IPS DF 4.7 (cell line): ENCODE measurements around the gene SSBP2.

ENCODE experiments used
- DNase-seq: peaks from one replicate; pipeline ENCODE4 v3.0.0-alpha.2; 2013; ENCODE audit warnings: low spot score; ENCODE audit errors: extremely low read depth

SSBP2 gene

DNA sequence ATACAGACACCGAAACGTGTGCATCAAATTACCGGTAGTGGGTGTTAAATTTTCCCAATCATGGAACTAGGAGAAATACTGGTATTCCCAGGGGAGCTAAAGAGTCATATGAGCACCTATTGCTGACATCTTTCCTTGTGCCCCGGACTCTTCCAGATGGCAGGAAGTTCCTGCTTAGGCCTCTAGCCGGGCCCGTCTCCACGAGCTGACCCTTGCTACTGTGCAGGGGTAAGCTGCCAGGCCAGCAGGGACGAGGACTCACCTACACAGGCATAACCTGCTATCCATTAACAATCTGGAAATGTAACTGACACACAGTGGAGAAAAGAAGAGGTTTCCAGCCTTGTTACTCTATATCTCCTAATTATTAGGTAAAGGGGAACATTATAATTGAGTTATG is 16.2 kb upstream of the SSBP2 start:
- no peak for DNase-seq

DNA sequence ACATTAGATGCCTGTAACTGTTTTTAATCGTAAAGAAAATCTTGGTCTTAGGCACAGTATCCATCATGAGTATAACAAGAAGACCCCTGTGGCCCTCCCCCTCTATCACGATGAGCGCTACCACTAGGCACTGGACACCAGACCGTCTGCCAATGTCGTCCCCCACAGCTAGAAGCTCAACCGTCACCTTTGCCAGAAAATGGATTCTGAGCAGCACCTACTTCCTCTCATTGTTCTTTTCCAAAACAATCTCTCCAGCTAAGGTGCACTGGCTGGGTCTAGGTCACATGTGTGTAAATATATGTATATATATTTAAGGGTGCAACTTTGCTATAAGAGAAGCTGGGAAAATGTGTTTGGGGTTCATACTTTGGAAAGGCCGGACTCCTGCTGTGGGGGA is 15.7 kb upstream of the SSBP2 start:
- DNase-seq = no peak

DNA sequence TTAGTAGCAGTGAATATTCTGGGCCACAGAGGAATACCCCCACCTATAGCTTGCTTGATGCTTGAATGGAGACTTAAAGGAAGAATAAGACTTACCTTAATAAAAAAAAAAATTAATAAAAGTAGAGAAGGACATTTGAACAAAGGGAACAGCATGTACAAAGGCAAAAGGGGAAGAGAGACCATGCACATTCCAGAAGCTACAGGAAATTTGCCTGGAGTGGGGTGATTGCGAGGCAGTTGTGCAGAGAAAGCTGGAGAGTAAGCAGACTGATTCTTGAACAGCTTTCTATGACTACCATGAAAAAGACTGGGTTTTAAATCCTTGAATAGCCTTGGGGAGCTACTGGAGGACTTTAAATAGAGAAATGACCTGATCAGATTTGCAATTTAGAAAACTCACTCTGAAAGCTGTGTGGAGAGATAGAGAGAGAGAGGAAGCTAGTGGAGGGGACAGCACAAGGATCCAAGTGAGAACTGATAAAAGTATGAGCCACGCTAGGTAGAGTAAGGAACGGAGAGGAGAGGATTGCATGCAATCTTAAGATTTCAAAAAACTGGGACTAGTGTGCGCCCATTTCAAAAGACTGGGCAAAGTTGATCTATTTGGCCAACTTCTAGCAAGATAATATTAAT is 12.5 kb upstream of the SSBP2 start:
- no peak for DNase-seq

GRCh38 chr5:81762853-81763252 is 12.0 kb upstream of the SSBP2 start:
- DNase-seq = no peak

GRCh38 chr5:81762401-81762800 is 11.5 kb upstream of the SSBP2 start:
- no peak for DNase-seq

DNA sequence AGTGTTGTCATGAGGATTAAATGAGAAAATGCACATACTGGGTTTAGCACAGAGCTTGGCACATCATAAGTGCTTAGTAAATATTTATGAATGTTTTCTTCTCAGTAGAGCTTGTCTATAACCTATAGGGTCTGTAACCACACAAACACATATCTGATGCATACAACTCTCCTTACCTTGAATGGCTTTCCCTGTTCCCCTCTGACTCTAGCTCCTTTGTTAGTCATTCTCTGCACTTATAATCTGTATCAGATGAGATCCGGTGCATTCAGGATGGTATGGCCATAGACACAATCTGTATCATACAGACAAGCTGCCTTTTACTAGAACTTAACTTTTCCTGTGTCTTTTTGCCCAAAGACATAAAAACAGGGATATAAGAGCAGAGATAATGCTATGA is 11.1 kb upstream of the SSBP2 start:
- no peak for DNase-seq

DNA sequence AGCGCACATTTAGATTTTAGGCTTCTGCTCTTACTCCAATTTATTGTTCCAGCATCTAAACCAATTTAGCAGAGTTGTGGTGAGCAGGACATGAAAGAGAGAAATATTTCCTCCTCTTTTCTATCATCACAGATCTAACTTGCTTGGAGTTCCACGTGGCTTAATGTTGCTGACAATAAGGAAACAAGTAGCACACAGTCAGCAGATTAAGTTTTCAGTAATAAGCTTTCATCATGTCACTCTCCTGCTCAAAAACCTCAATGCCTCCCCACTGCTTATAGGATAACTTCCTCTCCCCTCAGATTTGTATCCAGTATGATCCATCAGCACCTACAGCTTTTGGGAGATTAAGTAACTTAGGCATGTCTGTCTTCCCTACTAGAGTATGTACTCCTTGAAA is 10.4 kb upstream of the SSBP2 start:
- no peak for DNase-seq

GRCh38 chr5:81760521-81760920 is 9.6 kb upstream of the SSBP2 start:
- no peak for DNase-seq

GRCh38 chr5:81759632-81760005 is 8.7 kb upstream of the SSBP2 start:
- DNase-seq = no peak

GRCh38 chr5:81757404-81757803 is 6.5 kb upstream of the SSBP2 start:
- no peak for DNase-seq

- no peak for DNase-seq
Observed at GRCh38 chr5:81756016-81756415, 5.1 kb upstream of the SSBP2 start.

GRCh38 chr5:81755320-81755719 is 4.4 kb upstream of the SSBP2 start:
- DNase-seq = peak; percentile 66

- DNase-seq = no peak
Observed at GRCh38 chr5:81754621-81755020, 3.7 kb upstream of the SSBP2 start.

- DNase-seq = no peak
Observed at GRCh38 chr5:81753429-81753828, 2.5 kb upstream of the SSBP2 start.

DNA sequence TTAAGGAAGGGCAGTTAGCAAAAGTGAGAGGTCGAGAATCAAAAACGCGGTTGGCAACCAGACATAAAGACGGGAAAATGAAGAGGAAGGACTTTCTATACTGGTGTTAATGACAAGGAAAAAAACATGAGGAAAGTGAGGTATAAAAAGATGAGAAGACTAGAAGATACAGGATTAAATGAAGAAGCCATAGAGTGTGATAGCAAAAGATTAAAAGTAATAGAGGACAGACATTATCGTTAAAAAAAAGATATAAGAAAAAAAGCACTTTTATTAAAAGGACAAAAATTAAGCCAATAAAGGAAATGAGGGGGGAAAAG is 1.7 kb upstream of the SSBP2 start:
- no peak for DNase-seq

DNA sequence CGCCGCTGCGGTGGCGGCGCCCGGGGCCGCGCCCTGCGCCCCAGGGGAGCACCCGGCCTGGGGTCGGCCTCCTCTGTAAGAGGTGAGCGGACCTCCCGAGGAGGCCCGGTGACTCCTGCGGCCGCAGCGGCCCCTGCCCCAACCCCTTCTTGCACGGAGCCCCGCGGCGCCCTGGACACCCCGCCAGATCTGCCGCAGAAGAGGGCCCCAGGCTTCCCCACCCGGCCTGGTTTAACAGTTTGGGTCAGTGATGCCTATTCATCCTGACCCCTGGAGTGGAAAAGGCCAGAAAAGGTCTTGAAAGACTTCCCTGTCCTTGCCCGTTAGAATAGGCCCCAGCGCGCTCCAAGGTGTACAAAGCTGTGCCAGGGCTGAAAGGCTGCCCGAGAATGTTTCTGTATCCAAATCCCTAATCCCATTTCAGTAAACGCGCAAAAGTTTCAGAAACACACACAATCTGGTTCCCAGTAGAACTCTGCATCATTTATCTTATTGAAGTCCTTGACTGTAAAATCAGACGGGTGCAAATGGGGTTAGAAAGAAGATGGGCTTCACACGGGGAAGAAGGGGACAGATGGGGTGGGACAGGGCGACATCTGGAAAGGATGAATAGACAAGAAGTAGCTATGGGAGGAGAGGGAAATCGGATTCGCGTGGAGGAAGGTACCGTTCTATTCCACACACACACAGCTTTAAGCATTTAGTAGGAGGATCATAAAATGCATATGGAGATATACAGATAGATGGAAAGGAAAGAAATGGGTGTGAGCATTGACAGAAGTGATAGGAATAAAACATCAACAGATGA is 1.1 kb upstream of the SSBP2 start:
- no peak for DNase-seq

GRCh38 chr5:81750308-81751008 is 439 bp downstream of the SSBP2 start:
- DNase-seq = no peak

DNA sequence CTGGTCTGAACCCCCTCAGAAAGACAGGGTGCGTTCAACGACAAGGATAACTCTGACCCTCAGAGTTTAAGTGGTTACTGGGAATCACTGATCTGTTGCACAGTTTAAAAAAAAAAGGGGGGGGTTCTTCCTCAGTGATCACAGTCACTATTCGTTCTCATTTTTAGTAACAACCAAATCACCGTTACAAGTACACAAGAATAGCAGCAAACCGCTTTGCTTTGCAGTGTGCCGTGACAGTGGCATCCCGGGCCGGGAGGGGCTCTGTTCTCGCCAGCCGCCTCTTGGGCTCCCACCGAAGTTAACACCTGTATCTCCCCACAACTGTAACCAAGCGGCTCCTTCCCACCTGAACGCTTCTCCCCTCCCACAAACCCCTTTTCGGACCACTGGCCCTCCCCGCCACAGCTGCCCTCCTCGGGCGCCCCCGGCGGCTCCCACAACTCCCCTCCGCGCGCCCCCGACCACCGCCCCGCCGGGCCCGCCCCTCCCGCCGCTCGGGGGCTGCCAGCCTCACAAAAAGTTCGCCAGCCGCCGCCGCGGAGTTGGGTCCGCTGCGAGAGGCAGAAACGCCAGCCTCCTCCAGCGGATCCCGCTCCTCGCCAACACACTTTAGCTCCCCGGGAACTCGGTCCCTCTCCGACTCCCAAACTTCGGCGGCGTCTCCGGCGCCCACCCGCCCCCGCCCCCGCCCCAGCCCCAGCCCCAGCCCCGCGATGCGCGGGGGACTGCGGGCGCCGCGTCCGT is 1.2 kb downstream of the SSBP2 start:
- no peak for DNase-seq

DNA sequence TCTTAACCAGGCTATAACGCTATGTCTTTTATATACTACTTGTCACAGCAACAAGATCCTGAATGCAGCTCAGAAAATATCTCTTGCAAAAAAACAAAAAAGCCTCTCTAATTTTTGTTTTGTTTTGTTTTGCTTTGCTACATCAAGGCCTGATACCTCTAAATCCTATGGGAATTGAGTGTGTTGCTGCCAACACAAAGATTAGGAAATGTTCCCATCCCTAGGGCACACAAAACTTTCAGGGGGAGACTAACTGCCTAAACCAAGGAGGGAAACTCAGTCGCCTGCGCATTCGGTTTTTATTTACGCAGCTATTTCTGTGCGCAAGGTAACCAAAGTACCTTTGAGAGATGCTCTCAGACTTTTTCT is 1.7 kb downstream of the SSBP2 start:
- no peak for DNase-seq

- no peak for DNase-seq
Observed at GRCh38 chr5:81748556-81748955, 2.3 kb downstream of the SSBP2 start.

DNA sequence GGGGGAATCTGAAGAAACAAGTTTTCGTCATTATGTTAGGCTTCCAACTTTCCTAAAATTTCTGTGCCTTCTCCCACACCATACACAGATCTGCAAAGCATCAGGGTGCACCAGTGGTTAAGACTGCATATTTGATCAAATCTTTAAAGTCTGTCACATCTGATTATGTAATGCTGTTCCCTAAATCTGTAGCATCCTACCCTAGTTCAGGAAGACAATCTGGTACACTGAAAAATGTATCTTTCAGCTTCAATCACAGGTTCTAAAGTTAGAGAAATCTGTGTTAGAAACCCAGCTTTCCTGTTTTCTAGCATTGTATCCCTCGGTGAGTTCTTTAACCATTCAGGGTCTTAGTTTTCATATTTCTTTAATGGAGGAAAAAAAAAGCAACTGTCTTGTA is 3.9 kb downstream of the SSBP2 start:
- DNase-seq = no peak

DNA sequence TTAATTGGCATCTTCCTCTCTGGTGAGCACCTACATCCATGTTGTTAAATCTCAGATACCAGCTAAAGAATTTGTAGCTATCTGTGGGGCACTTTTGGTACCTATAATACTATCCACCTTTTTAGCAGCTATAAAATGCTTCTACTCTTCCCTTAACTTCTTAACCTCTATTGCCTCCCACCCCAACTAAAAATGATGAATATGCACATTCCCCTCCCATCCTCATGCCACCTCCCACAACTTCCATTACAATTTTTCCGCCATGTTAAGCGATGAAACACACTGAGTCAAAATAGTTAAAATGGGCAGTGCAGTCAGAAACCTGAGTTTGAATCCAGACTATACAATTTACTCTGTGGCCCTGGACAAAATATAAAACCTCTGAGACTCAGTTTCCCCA is 10.1 kb downstream of the SSBP2 start:
- DNase-seq = no peak
